ENCODE results near the gene LRRK1. TPM values are rescaled to one million over a fixed set of nuclear protein-coding genes. Genes with fewer than 3 reads are reported as not detected.

The LRRK1 gene
- total and polyA plus RNA-seq, 2 of the 13 experiments (the other 11 are each of a cell fraction or from before 2014, with no cell fraction given) = 0.13 to 1.2 TPM

DNA sequence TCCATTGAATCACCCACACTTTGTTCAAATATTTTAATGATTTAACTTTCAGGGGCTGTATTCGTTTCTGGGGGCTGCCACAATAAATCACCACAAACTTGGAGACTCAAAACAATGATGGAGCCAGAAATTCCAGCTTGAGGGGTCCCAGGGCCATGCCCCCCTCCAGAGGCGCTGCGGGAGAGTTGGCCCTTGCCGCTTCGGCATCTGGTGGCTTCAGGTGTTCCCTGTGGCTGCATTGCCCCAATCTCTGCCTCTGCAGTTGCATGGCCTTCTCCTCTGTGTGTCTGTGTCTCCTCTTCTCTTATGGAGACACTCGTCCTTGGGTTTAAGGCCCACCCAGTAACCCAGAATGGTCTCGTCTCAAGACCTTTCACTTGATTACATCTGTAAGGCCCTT is 187.9 kb downstream of the LRRK1 start:
- WGBS (ENCODE audit: low lambda C conversion rate) = 33% methylated on average over 5 of the region's 7 CpGs
- ChIA-PET POLR2A (no interaction called here), CTCF (ENCODE audit: low intra/inter-chr PET ratio, low total read pairs) (no interaction called here)
- no TSS peak for BruUV-seq (replicated peaks)
- in situ Hi-C loops (cut with HindIII; ENCODE audit: extremely low pct_ligation_motif_present, low pct_unique_long_range_greater_than_20kb) (no loop called here), intact Hi-C loops (cut with micrococcal nuclease; ENCODE audit: unreplicated experiment) (no loop called here)
- Histone ChIP-seq H3K9ac (ENCODE audit: insufficient read depth, low read depth, low read length) (no peak overlapping the region), H4K20me1 (ENCODE audit: insufficient read depth, low read length) (no peaks in the 10 kb centered on the region), H3K4me1 (ENCODE audit: insufficient read depth, low read length) (peaks cover 16% of the 10 kb centered on the region), H3K4me3 (replicated peaks in 1 of 3; ENCODE audit: insufficient read depth in 1 of 3, low read depth in 2 of 3, low read length in 3 of 3) (no peak overlapping the region), H3K4me2 (ENCODE audit: low read depth, low read length) (no peak overlapping the region), H3K79me2 (ENCODE audit: insufficient read depth, low read length) (no peaks in the 10 kb centered on the region), H3K36me3 (replicated peaks in 1 of 2; ENCODE audit: control insufficient read depth in 1 of 2, insufficient read depth in 2 of 2, low read length in 2 of 2) (no peaks in the 10 kb centered on the region), H2AFZ (ENCODE audit: low read length) (no peak overlapping the region), H3K9me3 (ENCODE audit: low read length) (no peaks in the 10 kb centered on the region), H3K27ac (ENCODE audit: extremely low read length, insufficient read depth, low read length) (no peak overlapping the region), H3K27me3 (ENCODE audit: control insufficient read depth in 1 of 2, insufficient read depth in 2 of 2, low read length in 2 of 2) (peaks cover 9 to 36% of the 10 kb centered on the region in 2 experiments; a peak in 4 of 5 replicates)
- ATAC-seq (no peak), DNase-seq (ENCODE audit: low spot score) (no peak), FAIRE-seq (no peak)
- TF ChIP-seq, protein P1, sequence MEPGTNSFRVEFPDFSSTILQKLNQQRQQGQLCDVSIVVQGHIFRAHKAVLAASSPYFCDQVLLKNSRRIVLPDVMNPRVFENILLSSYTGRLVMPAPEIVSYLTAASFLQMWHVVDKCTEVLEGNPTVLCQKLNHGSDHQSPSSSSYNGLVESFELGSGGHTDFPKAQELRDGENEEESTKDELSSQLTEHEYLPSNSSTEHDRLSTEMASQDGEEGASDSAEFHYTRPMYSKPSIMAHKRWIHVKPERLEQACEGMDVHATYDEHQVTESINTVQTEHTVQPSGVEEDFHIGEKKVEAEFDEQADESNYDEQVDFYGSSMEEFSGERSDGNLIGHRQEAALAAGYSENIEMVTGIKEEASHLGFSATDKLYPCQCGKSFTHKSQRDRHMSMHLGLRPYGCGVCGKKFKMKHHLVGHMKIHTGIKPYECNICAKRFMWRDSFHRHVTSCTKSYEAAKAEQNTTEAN (CRISPR knock-in tag; conservative IDR thresholded peaks at IDR 0.05) = no peak
- TF ChIP-seq ZC3H4 (CRISPR knock-in tag; IDR thresholded peaks at IDR 0.05; ENCODE audit: borderline replicate concordance) (no peak), ZNF615 (CRISPR knock-in tag; IDR thresholded peaks at IDR 0.05; ENCODE audit: borderline replicate concordance) (no peak), ZNF274 (CRISPR knock-in tag; IDR thresholded peaks at IDR 0.05) (no peak), ZNF282 (IDR thresholded peaks at IDR 0.05; ENCODE audit: partially characterized antibody) (no peak), GTF3A (CRISPR knock-in tag; conservative IDR thresholded peaks at IDR 0.05) (no peak)
- TF ChIP-seq, protein P2, sequence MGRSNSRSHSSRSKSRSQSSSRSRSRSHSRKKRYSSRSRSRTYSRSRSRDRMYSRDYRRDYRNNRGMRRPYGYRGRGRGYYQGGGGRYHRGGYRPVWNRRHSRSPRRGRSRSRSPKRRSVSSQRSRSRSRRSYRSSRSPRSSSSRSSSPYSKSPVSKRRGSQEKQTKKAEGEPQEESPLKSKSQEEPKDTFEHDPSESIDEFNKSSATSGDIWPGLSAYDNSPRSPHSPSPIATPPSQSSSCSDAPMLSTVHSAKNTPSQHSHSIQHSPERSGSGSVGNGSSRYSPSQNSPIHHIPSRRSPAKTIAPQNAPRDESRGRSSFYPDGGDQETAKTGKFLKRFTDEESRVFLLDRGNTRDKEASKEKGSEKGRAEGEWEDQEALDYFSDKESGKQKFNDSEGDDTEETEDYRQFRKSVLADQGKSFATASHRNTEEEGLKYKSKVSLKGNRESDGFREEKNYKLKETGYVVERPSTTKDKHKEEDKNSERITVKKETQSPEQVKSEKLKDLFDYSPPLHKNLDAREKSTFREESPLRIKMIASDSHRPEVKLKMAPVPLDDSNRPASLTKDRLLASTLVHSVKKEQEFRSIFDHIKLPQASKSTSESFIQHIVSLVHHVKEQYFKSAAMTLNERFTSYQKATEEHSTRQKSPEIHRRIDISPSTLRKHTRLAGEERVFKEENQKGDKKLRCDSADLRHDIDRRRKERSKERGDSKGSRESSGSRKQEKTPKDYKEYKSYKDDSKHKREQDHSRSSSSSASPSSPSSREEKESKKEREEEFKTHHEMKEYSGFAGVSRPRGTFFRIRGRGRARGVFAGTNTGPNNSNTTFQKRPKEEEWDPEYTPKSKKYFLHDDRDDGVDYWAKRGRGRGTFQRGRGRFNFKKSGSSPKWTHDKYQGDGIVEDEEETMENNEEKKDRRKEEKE (IDR thresholded peaks at IDR 0.05) = no peak
